Measurements from ENCODE around the gene PVRIG.
"Not testable (repeated sequence)": the region's sequence is repeated elsewhere in the genome, so short reads cannot be mapped to it uniquely, and the experiment has no call there.

GRCh38 chr7:100182616-100183015, 37.1 kb upstream of the PVRIG start:
- not testable (repeated sequence) for TF ChIP-seq REST (IDR thresholded peaks at IDR 0.05; ENCODE audit: borderline replicate concordance); CTCF (IDR thresholded peaks at IDR 0.05; ENCODE audit: poor library complexity, severe bottlenecking); EP300 (conservative IDR thresholded peaks at IDR 0.05; ENCODE audit: poor library complexity, severe bottlenecking); MXI1 (conservative IDR thresholded peaks at IDR 0.05; ENCODE audit: poor library complexity, severe bottlenecking)

All from neural cell (in vitro differentiated cells).